HL-60 (cell line): Measurements from ENCODE around the gene ZNF471.

ENCODE experiments used
- DNase-seq, 2 experiments: peaks; one replicate each; pipeline ENCODE4 v3.0.0-alpha.2; 2010 to 2020; ENCODE audit warnings: low read depth in 1 of 2, low spot score in 1 of 2
- H3K27ac ChIP-seq: fragments of 250-450 bp; sonication (Bioruptor Pico); replicated peaks from 2 replicates; pipeline ENCODE4 v1.5.1; 2020; ENCODE audit warnings: mild to moderate bottlenecking, moderate library complexity
- H3K27me3 ChIP-seq: fragments of 250-450 bp; sonication (Bioruptor Pico); 2 replicates; pipeline ENCODE4 v1.5.1; 2021; ENCODE audit warnings: mild to moderate bottlenecking, moderate library complexity; ENCODE audit not compliant: insufficient read depth, poor library complexity, severe bottlenecking
- H3K4me3 ChIP-seq: replicated peaks from 2 replicates; pipeline ENCODE4 v1.5.1; 2011; ENCODE audit warnings: mild to moderate bottlenecking, control low read depth, low read length; ENCODE audit not compliant: insufficient read depth
- GABPA ChIP-seq: IDR thresholded peaks from 2 replicates; pipeline ENCODE4 v1.6.1; 2012; ENCODE audit warnings: low read depth
- POLR2AphosphoS5 ChIP-seq: IDR thresholded peaks from 2 replicates; pipeline ENCODE4 v1.6.1; 2012; ENCODE audit warnings: low read depth
- SPI1 ChIP-seq: IDR thresholded peaks from 2 replicates; pipeline ENCODE4 v1.6.1; 2012; ENCODE audit warnings: low read depth, mild to moderate bottlenecking, borderline replicate concordance
- TF ChIP-seq, protein P1 (sequence below): IDR thresholded peaks from one replicate; pipeline ENCODE4 v1.5.1; 2011; ENCODE audit warnings: low read length, control low read depth, inconsistent platforms; ENCODE audit not compliant: insufficient read depth
- TF ChIP-seq, protein P2 (sequence below): IDR thresholded peaks from 2 replicates; pipeline ENCODE4 v1.6.1; 2012; ENCODE audit warnings: low read depth; ENCODE audit not compliant: insufficient replicate concordance

Gene ZNF471

GRCh38 chr19:56537442-56537841 is 29.8 kb downstream of the ZNF471 start:
- H3K27ac ChIP-seq = no peak overlapping the region
- no peak for TF ChIP-seq GABPA
- TF ChIP-seq, protein P1, sequence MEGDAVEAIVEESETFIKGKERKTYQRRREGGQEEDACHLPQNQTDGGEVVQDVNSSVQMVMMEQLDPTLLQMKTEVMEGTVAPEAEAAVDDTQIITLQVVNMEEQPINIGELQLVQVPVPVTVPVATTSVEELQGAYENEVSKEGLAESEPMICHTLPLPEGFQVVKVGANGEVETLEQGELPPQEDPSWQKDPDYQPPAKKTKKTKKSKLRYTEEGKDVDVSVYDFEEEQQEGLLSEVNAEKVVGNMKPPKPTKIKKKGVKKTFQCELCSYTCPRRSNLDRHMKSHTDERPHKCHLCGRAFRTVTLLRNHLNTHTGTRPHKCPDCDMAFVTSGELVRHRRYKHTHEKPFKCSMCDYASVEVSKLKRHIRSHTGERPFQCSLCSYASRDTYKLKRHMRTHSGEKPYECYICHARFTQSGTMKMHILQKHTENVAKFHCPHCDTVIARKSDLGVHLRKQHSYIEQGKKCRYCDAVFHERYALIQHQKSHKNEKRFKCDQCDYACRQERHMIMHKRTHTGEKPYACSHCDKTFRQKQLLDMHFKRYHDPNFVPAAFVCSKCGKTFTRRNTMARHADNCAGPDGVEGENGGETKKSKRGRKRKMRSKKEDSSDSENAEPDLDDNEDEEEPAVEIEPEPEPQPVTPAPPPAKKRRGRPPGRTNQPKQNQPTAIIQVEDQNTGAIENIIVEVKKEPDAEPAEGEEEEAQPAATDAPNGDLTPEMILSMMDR = no peak
- TF ChIP-seq SPI1 = no peak
- TF ChIP-seq POLR2AphosphoS5 = no peak
- TF ChIP-seq, protein P2, sequence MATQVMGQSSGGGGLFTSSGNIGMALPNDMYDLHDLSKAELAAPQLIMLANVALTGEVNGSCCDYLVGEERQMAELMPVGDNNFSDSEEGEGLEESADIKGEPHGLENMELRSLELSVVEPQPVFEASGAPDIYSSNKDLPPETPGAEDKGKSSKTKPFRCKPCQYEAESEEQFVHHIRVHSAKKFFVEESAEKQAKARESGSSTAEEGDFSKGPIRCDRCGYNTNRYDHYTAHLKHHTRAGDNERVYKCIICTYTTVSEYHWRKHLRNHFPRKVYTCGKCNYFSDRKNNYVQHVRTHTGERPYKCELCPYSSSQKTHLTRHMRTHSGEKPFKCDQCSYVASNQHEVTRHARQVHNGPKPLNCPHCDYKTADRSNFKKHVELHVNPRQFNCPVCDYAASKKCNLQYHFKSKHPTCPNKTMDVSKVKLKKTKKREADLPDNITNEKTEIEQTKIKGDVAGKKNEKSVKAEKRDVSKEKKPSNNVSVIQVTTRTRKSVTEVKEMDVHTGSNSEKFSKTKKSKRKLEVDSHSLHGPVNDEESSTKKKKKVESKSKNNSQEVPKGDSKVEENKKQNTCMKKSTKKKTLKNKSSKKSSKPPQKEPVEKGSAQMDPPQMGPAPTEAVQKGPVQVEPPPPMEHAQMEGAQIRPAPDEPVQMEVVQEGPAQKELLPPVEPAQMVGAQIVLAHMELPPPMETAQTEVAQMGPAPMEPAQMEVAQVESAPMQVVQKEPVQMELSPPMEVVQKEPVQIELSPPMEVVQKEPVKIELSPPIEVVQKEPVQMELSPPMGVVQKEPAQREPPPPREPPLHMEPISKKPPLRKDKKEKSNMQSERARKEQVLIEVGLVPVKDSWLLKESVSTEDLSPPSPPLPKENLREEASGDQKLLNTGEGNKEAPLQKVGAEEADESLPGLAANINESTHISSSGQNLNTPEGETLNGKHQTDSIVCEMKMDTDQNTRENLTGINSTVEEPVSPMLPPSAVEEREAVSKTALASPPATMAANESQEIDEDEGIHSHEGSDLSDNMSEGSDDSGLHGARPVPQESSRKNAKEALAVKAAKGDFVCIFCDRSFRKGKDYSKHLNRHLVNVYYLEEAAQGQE = no peak
- H3K27me3 ChIP-seq = no peaks in the 10 kb centered on the region
- no peak overlapping the region for H3K4me3 ChIP-seq
- no peak for DNase-seq

- peak overlapping the region; percentile 46 for H3K4me3 ChIP-seq
Measured at GRCh38 chr19:56538254-56538760, 30.7 kb downstream of the ZNF471 start.

GRCh38 chr19:56538761-56539263 is 31.2 kb downstream of the ZNF471 start, which contains the start of gene ZFP28:
TSS of gene ZFP28 (plus strand) at chr19:56538948. CDS start at chr19:56539019, 71 bp downstream.
- TF ChIP-seq, protein P2 = no peak
- no peak for TF ChIP-seq GABPA
- no peak for TF ChIP-seq SPI1
- TF ChIP-seq POLR2AphosphoS5 = no peak
- TF ChIP-seq, protein P1 = no peak
- Histone ChIP-seq H3K4me3 (peak within 1 kb of the TSS; percentile 65), H3K27ac (peak within 1 kb of the TSS; percentile 95), H3K27me3 (no peaks in the 10 kb centered on the region)
- peak; percentile 63 to 81 for DNase-seq

More at GRCh38 chr19:56538254-56538760, 30.7 kb downstream of the ZNF471 start:
- Histone ChIP-seq H3K27me3 (no peaks in the 10 kb centered on the region), H3K27ac (peak overlapping the region; percentile 95)
- DNase-seq = peak; percentile 88 to 96
- TF ChIP-seq GABPA (peak; percentile 73), SPI1 (no peak), POLR2AphosphoS5 (peak; percentile 55; the same call in 1 of the 2 replicates)
- TF ChIP-seq, protein P1 = no peak
- TF ChIP-seq, protein P2 = no peak
